Measurements from ENCODE around the gene RCOR3. TPM values are rescaled to one million over a fixed set of nuclear protein-coding genes. Genes with fewer than 3 reads are reported as not detected.
A peak's percentile ranks its signal among the peaks of the same experiment; 100 is the strongest.

Gene RCOR3
- total RNA-seq, 2 donors from 2014 or later = 40.7 to 76.8 TPM

DNA sequence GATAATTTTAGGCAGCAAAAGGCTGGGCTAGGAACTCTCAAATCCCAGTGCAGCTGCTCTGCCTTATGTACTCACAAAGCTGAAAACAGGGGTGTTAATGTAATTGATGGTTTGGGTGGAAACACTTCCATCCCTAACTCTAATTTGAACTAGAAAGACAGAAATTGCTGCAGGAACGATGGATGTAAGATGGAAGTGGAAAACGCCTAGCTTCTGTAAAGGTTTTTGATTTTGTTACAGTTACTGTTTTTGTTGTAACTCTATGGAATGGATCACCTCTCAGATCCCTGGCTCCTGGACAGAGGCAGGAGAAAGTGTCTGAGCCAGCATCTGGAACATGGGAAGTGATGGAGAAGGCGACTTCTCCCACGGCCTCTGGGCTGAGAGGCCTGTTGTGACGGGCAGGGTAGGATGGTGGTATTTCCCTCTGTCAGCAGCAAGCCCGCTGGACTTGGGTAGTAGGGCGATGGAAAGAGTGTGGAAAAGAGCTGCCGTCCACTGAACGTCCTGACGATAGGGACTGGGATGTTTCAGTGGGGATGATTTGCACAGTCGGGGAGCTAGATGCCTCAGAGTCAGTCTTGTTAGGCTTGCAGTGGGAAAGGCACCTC lies 69.0 kb downstream of the RCOR3 start:
- Histone ChIP-seq H3K27ac (peak overlapping the region; percentile 85 to 97 (median 88)), H3K4me3 (no peak overlapping the region), H3K36me3 (replicated peaks in 1 of 2; ENCODE audit: insufficient read depth in 1 of 2, low read depth in 2 of 2) (no peaks in the 10 kb centered on the region), H3K27me3 (no peaks in the 10 kb centered on the region), H3K4me1 (peaks cover 66% of the 10 kb centered on the region), H3K9me3 (no peaks in the 10 kb centered on the region)
- no peak for ATAC-seq
- intact Hi-C loops (cut with DNase I) = loop anchor here (10.0 kb wide), 1 partner anchor 187 kb away; no protein-coding TSS in a partner anchor
- 33 to 38% methylated on average over 11 of the region's 11 CpGs for WGBS, 2 donors
- peak in 1 of 4 donors; percentile 8 for DNase-seq
- TF ChIP-seq, protein P1, sequence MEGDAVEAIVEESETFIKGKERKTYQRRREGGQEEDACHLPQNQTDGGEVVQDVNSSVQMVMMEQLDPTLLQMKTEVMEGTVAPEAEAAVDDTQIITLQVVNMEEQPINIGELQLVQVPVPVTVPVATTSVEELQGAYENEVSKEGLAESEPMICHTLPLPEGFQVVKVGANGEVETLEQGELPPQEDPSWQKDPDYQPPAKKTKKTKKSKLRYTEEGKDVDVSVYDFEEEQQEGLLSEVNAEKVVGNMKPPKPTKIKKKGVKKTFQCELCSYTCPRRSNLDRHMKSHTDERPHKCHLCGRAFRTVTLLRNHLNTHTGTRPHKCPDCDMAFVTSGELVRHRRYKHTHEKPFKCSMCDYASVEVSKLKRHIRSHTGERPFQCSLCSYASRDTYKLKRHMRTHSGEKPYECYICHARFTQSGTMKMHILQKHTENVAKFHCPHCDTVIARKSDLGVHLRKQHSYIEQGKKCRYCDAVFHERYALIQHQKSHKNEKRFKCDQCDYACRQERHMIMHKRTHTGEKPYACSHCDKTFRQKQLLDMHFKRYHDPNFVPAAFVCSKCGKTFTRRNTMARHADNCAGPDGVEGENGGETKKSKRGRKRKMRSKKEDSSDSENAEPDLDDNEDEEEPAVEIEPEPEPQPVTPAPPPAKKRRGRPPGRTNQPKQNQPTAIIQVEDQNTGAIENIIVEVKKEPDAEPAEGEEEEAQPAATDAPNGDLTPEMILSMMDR (IDR thresholded peaks at IDR 0.05) = no peak
- TF ChIP-seq POLR2A (IDR thresholded peaks at IDR 0.05) = no peak

DNA sequence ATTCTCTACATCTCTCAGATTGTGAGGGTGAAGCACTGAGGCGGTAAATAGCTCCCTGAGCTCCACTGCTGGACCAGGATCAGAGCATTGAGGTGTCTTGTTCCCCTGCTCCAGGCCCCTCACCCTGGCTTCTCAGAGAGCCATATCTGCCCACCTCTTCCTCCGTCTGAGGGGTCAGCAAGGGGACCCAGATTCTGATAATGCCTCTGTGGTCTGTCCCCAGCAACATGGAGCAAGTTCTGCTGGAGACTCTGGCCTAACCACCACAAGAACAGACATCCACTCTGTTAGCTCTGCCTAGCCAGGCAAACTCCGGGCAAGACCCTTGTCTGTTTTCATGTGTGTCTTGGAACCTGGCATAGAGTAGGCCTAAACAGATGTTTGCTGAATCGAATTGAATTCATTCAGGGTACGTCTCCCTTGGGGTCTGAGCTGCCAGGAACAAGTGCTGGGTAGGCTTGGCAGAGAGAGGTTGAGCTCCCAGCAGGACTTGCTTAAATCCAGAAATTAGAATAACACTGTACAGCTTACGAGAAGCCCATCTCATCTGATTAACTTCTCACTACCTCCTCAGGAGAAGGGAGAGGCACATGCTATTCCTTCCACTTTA lies 69.8 kb downstream of the RCOR3 start:
- ATAC-seq (no peak), DNase-seq (peak in 1 of 4 donors; percentile 7)
- WGBS, 2 donors = 46 to 52% methylated on average over 6 of the region's 6 CpGs
- no peak for TF ChIP-seq POLR2A (IDR thresholded peaks at IDR 0.05)
- TF ChIP-seq, protein P1 (IDR thresholded peaks at IDR 0.05) = no peak
- intact Hi-C loops (cut with DNase I) = loop anchor here (10.0 kb wide), 1 partner anchor 186 kb away; no protein-coding TSS in a partner anchor
- Histone ChIP-seq H3K4me1 (peaks cover 74% of the 10 kb centered on the region), H3K4me3 (no peak overlapping the region), H3K27me3 (no peaks in the 10 kb centered on the region), H3K36me3 (replicated peaks in 1 of 2; ENCODE audit: insufficient read depth in 1 of 2, low read depth in 2 of 2) (no peaks in the 10 kb centered on the region), H3K27ac (peak overlapping the region; percentile 31 to 97 (median 86)), H3K9me3 (no peaks in the 10 kb centered on the region)

DNA sequence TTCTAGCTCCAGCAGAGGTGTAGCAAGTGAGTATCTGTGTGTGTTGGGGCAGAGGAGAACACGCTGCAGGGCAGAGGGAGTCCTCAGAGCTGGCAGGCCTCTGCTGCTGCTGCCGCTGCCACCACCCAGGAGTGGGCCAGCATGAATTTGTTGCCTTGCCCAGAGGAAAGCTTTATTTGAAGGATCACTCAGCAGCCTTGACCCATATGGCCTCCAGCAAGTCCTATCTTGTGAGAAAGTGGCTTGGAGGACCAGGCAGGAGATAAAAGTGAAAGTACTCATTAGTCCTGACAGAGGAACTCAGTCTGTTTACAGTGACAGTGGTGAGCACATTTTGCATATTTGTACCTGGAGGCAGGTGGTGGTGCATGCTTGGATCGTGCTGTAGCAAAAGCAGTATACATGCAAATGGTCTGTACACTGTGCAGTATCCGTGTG lies 70.6 kb downstream of the RCOR3 start:
- Histone ChIP-seq H3K27me3 (no peaks in the 10 kb centered on the region), H3K4me1 (peaks cover 82% of the 10 kb centered on the region), H3K27ac (peak overlapping the region; percentile 19 to 97 (median 86)), H3K9me3 (no peaks in the 10 kb centered on the region), H3K4me3 (no peak overlapping the region), H3K36me3 (replicated peaks in 1 of 2; ENCODE audit: insufficient read depth in 1 of 2, low read depth in 2 of 2) (no peaks in the 10 kb centered on the region)
- no peak for TF ChIP-seq POLR2A (IDR thresholded peaks at IDR 0.05)
- TF ChIP-seq, protein P1 (IDR thresholded peaks at IDR 0.05) = no peak
- DNase-seq = peak in 1 of 4 donors; percentile 27
- ATAC-seq = no peak
- intact Hi-C loops (cut with DNase I) = loop anchor here (10.0 kb wide), 1 partner anchor 185 kb away; no protein-coding TSS in a partner anchor
- 38 to 41% methylated on average over 4 of the region's 4 CpGs for WGBS, 2 donors

- no peaks in the 10 kb centered on the region for H3K36me3 ChIP-seq (replicated peaks in 1 of 2; ENCODE audit: insufficient read depth in 1 of 2, low read depth in 2 of 2)
- H3K27ac ChIP-seq = peak overlapping the region in 3 of 4 donors; percentile 85 to 97 (median 87)
- intact Hi-C loops (cut with DNase I) = no loop called here
- DNase-seq (peak in 1 of 4 donors; percentile 9), ATAC-seq (no peak)
- WGBS, 2 donors = 35 to 38% methylated on average over 8 of the region's 8 CpGs
- no peak overlapping the region for H3K4me3 ChIP-seq
- no peak for TF ChIP-seq POLR2A (IDR thresholded peaks at IDR 0.05)
- TF ChIP-seq, protein P1 (IDR thresholded peaks at IDR 0.05) = no peak
- H3K4me1 ChIP-seq = peaks cover 88% of the 10 kb centered on the region
- H3K9me3 ChIP-seq = no peaks in the 10 kb centered on the region
- H3K27me3 ChIP-seq = no peaks in the 10 kb centered on the region
Measured at GRCh38 chr1:211330282-211330936, 71.2 kb downstream of the RCOR3 start.
